Epithelial cell of esophagus (primary cell): ENCODE measurements around the gene ODAD4.
A peak's percentile ranks its signal among the peaks of the same experiment; 100 is the strongest.

ENCODE experiments used
- DNase-seq: peaks from one replicate; pipeline ENCODE4 v3.0.0; 2010; ENCODE audit warnings: low read depth
- H3K4me3 ChIP-seq: 2 replicates; pipeline ENCODE4 v1.5.1; 2011; ENCODE audit warnings: mild to moderate bottlenecking, low read length, control low read depth
- TF ChIP-seq, protein P1 (sequence below): IDR thresholded peaks from 2 replicates; pipeline ENCODE4 v1.5.1; 2011; ENCODE audit warnings: low read depth, mild to moderate bottlenecking, low read length, control low read depth, inconsistent platforms; ENCODE audit not compliant: insufficient read depth; ENCODE audit errors: missing control alignments

ODAD4 gene

DNA sequence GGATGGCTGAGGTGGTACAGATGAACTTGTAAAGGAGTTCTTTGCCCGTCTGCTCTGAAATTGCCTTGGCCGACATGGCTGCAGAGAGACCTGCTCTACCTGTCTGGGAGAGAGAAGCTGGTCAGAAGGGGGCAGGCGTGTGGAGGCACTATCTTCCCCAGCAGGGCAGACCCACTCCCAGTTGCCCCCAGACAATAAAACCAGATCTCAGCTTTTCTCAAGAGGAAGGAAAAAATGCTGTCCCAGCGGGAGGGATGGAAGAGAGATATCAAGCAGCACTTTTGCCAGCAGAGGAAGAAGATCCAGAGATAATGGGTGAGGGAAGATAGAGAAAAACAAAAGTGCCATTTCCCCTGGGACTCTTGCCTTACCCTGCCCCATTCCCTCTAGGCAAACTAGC is 16.6 kb upstream of the ODAD4 start:
- TF ChIP-seq, protein P1, sequence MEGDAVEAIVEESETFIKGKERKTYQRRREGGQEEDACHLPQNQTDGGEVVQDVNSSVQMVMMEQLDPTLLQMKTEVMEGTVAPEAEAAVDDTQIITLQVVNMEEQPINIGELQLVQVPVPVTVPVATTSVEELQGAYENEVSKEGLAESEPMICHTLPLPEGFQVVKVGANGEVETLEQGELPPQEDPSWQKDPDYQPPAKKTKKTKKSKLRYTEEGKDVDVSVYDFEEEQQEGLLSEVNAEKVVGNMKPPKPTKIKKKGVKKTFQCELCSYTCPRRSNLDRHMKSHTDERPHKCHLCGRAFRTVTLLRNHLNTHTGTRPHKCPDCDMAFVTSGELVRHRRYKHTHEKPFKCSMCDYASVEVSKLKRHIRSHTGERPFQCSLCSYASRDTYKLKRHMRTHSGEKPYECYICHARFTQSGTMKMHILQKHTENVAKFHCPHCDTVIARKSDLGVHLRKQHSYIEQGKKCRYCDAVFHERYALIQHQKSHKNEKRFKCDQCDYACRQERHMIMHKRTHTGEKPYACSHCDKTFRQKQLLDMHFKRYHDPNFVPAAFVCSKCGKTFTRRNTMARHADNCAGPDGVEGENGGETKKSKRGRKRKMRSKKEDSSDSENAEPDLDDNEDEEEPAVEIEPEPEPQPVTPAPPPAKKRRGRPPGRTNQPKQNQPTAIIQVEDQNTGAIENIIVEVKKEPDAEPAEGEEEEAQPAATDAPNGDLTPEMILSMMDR = no peak
- no peak overlapping the region for H3K4me3 ChIP-seq
- no peak for DNase-seq

DNA sequence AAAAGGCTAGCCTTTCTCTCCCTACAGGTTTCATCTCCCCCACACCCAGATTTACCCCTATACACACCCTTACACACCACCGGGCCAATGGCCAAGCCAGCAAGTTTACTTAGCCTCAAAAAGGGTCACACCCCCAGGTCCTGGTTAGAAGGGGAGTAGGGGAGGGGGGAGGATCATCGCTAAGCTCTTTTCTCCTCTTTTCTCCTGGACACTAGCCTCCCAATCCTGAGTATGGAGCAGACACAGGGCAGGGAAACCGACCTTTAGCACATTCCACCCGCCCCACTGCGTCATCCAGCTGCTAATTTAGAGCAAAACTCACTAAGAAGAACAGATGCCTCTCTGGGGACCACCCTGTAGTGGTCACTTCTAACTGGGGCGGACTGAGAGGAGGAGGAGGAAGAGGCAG is 16.1 kb upstream of the ODAD4 start:
- no peak overlapping the region for H3K4me3 ChIP-seq
- DNase-seq = no peak
- TF ChIP-seq, protein P1 = no peak

DNA sequence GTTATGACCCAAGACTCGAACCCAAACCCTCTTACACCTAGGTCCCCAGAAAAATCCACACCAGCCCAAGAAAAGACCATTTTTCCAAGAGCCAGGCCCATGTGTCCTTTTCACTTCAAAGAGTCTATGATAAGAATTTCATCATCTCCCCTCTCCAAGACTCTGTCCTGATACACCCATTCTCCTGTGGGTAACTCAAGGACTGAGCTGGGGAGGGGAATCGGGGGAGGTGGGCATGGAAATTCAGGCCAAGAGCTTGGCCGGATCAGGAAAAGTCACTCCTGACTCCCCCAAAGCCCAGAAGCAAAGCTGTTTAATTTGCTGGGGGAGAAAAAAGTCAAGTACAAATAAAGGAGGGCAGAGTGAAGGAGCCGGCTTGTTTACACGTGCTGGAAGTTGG is 15.4 kb upstream of the ODAD4 start:
- TF ChIP-seq, protein P1 = no peak
- H3K4me3 ChIP-seq = no peak overlapping the region
- DNase-seq = no peak

DNA sequence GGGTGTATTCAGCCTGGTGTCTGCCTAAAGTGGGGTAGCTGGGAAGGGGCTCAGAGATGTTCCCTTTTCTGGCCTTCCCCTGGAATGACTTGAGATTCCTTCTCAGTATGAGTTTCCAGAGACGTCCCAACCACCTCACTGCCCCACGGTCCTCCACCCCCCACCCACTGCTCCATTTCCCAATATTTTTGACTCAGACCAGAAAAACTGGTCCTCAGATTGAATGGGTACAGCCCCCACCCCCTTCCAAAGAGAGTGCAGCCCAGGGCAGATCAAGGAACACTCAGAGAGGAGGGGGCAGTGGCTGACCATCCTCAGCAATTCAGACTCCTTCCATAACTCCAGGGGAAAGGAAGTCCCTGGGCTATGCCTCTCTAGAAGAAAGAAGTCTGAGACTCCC is 14.9 kb upstream of the ODAD4 start:
- peak; percentile 74 for DNase-seq
- peak overlapping the region; percentile 0 for H3K4me3 ChIP-seq
- TF ChIP-seq, protein P1 = no peak

DNA sequence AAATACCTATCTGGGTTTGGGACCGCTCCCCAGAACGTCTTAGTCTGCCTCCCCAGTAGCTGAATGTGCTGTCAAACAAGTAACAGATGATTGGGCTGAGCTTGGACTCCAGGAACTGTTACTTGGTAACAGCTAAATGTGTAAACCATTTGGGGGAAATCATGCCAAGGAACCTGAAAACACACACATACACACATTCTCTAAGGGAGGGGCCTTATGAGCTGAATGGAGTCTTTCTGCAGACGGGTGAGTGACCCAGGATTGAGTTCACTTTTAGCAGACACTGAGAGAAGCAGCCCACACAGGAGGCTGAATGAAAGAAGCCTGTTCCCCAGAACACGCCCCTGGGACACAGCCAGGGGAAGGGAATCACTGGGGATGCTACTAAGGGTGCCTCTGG is 13.2 kb upstream of the ODAD4 start:
- H3K4me3 ChIP-seq = peak overlapping the region; percentile 96
- peak; percentile 34 for DNase-seq

DNA sequence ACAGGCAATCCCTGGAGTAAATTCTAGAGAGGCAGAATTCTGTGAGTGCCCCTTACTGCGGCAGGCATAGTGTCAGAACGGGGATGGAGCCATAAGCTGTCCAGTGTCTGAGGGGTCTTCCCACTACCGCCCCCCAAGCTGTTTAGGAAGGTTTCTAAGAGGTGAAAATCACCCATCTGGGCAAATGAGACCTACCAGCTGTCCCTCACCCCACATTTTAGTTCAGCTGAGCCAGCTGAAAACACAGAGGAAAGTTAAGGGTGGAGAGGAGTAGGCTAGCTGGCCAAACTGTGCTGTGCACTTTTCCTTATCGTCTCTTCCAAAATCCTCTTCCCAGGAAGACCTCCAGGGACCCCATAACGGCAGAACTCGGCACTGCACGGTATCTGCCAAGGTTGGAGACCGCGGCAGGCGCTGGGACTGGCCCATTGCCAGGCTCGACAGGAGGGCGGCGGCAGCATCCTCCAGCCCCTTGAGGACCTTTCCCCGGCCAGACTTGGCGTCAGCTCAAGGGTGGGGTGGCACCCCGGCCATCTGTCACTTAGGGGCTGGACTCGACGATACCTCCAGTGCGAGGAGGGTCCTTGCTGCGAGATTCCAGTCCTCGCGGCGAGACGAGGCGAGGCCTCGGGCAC is 12.6 kb upstream of the ODAD4 start:
- peak overlapping the region; percentile 96 for H3K4me3 ChIP-seq
- DNase-seq = peak; percentile 36
- TF ChIP-seq, protein P1 = no peak

More for the DNA sequence above, 13.2 kb upstream of the ODAD4 start:
- TF ChIP-seq, protein P1 = no peak

DNA sequence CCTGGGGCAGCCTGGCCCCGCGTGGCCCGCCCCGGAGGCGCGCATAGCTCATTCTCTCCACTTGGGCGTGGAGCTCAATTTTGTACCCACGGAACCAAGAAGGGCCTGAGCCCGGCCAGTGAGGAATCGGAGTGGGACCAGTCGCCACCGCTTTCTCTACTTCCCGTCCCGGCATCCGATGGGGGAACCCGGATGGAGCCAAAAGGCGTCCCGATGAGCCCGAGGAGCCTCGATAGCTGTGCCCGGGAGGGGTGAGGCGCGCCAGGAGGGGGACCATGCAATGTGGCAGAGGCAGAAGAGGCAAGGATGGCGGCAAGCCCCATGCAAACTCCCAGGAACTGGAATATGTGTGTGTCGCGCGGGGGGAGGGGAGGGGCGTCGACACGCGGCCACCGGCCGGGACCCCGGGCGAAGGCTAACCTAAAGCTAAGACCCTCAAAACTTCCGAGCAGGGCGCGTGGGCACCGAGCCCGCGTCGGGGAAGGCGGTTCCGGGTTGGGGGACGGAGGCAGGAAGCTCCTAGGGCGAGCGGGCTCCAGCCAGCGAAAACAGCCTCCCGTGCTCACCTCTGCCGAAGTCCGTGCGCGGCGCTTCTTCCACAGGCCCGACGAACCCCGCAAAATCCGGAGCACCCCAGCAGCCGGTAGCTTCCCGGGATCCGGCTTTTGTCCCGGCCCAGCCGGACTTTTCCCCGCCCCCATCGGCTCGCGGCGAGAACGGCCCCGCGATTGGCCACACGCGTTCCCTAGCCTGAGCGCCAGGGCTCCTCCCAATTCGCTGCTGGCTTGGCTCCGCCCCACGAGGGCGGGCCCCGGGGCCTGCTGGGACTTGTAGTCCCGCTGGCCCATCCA is 11.9 kb upstream of the ODAD4 start, which contains the start of gene ACLY:
TSS of gene ACLY (minus strand) at position 638 of the 851 bp plus-strand sequence. CDS start 5,078 bp downstream, outside the sequence.
- peak within 1 kb of the TSS; percentile 96 for H3K4me3 ChIP-seq
- TF ChIP-seq, protein P1 = no peak
- peak; percentile 98 for DNase-seq
